GM19238 (cell line): ENCODE results near the gene IRX4.
A peak's percentile ranks its signal among the peaks of the same experiment; 100 is the strongest.

Source experiments
- DNase-seq: peaks from one replicate; pipeline ENCODE4 v3.0.0; 2011; ENCODE audit warnings: low spot score; ENCODE audit not compliant: insufficient read length

Gene IRX4

GRCh38 chr5:1840741-1841521, 41.8 kb downstream of the IRX4 start:
- no peak for DNase-seq

- DNase-seq: no peak
Measured at GRCh38 chr5:1840071-1840547, 42.6 kb downstream of the IRX4 start.

- DNase-seq: no peak
Measured at GRCh38 chr5:1838013-1838412, 44.7 kb downstream of the IRX4 start.

- DNase-seq: no peak
Measured at GRCh38 chr5:1836891-1837880, 45.5 kb downstream of the IRX4 start.

GRCh38 chr5:1836176-1836890, 46.4 kb downstream of the IRX4 start:
- DNase-seq: no peak

GRCh38 chr5:1835431-1835830, 47.3 kb downstream of the IRX4 start:
- no peak for DNase-seq

GRCh38 chr5:1834721-1835429, 47.9 kb downstream of the IRX4 start:
- no peak for DNase-seq

- no peak for DNase-seq
Measured at GRCh38 chr5:1834022-1834551, 48.6 kb downstream of the IRX4 start.

- no peak for DNase-seq
Measured at GRCh38 chr5:1833264-1834021, 49.3 kb downstream of the IRX4 start.

- no peak for DNase-seq
Measured at GRCh38 chr5:1832511-1833250, 50.0 kb downstream of the IRX4 start.

- DNase-seq: no peak
Measured at GRCh38 chr5:1831677-1832313, 50.9 kb downstream of the IRX4 start.

GRCh38 chr5:1831257-1831656, 51.5 kb downstream of the IRX4 start:
- no peak for DNase-seq

GRCh38 chr5:1830571-1831228, 52.0 kb downstream of the IRX4 start:
- no peak for DNase-seq

- peak; percentile 23 for DNase-seq
Measured at GRCh38 chr5:1827886-1828397, 54.8 kb downstream of the IRX4 start.
